Tongue (tissue), 2 donors: ENCODE measurements around the gene ELP4. TPM values are rescaled to one million over a fixed set of nuclear protein-coding genes. Genes with fewer than 3 reads are reported as not detected.

Source experiments
- DNase-seq: peaks from one replicate; pipeline ENCODE4 v3.0.0-alpha.2; 2015
- total RNA-seq: library from RNA; depleted of rRNA; stranded (reverse); fragments of >200 nt; gene quantifications from one replicate; pipeline ENCODE4 v1.2.3, GENCODE V29; 2014

ELP4 gene
- total RNA-seq, 1 donor from 2014 or later = 41.7 TPM

DNA sequence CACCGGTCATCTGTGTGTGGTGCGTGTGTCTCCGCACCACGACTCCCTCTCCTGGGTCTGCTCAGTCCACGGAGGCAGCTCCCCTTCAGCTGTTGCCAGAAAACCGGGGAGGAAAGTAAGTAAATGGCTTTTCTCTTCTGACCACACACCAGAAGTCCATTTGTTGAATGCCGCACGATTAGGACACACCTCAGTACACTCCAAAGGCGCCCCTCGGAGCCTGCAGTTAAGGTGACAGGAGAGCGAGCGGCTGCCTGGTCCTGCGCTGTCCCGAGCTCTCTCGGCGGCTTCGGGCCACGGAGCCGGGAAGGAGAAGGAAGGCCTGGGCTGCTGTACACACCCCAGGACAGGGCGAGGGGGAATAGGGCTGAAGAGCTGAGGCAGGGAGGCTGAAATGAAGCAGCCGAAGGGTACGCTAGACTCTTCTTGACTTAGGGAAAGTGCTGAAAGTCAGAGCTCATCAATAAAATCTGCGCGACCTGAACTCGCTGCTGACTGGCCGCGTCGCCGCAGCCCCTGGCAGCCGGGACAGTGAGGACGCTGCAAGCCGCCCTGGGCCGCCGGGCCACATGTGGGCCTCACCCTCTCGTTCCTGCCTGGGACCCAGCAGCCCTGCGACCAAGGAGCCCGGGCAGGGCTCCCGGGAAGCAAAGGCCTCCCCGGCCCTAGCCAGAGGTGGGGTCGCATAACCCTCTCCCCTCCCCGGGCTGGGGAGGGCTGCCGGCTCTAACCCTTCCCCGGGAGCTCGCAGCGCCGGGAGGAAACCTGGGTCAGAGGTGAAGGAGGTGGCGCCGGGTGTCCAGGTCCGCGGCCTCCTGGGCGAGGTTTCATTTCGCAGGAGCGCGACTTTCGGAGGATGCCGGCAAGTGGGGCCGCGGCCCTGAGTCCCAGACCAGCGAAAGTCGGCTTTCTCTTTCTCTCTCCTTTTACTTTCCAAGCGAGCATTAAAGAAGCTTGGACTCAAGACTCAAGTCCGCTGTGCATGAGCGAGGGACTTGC is 303.1 kb downstream of the ELP4 start:
- no peak for DNase-seq

DNA sequence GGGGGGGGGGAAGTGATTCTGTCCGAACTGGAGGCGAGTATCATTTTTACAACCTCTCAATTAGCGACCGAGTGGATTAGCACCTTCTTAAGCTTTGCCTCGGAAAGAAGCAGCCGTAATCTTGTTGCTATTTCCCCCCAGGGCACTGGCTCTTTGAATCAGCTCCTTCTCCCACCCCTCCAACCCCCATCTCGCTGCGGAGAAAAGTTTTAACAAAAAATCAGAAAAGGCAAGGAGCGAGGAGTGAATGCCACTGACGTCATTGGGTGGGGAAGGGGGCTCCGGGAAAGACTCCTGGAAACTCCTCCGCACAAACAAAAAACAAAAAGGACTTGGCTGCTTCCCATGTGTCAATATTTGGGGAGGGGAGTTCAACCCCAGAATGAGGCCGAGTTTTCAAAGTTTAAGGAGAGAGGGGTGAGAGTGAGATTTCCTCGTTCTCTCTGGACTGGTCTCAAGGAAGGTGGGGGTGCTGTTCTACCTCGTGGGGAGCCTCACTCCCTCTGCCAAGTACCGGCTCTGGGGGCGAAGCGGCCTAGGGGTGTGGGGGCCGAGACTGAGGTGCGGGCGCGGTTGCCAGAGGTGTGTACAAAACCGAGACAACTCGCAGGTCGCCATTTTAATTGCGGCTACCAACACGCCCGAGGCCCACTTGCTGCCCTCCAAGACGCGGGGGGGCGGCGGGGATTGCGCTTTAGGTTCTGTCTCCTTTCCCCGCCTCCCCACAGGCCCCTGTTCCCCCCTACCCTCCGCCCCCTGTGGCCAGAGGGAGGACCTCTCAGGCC is 304.0 kb downstream of the ELP4 start:
- DNase-seq = no peak

DNA sequence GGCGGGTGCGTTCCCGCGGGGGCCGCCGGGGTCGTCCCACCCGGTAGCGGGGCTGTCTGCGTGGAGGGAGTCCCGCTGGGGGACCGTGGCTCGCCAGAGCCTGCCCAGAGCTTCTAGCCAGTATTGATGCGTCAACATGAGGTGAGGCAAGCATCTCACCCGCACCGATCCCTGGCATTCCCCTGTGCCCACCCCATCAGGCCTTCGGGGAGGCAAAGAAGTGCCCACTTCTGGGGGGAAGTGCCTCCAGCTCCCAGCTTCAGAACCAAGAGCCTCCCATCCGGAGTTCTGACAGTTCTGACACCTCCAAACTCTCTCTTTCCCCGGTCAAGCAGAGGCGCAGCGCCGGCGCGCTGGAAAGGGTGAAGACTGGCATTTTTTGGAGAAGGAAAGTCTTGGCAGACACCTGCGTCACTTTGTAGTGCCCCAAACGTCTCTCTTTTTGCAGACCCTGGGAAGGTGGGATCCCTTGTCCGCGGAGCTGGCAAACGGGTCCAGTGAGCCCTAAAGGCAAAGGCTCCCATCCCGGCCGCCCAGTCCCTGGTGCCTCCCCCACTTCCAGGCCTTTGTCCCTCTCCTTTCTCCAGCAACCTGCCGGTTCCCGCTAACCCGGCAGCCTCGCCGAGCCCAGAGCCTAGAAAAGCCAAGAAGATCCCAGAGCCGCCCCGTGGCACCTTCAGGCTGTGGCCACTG is 304.8 kb downstream of the ELP4 start:
- DNase-seq = no peak

DNA sequence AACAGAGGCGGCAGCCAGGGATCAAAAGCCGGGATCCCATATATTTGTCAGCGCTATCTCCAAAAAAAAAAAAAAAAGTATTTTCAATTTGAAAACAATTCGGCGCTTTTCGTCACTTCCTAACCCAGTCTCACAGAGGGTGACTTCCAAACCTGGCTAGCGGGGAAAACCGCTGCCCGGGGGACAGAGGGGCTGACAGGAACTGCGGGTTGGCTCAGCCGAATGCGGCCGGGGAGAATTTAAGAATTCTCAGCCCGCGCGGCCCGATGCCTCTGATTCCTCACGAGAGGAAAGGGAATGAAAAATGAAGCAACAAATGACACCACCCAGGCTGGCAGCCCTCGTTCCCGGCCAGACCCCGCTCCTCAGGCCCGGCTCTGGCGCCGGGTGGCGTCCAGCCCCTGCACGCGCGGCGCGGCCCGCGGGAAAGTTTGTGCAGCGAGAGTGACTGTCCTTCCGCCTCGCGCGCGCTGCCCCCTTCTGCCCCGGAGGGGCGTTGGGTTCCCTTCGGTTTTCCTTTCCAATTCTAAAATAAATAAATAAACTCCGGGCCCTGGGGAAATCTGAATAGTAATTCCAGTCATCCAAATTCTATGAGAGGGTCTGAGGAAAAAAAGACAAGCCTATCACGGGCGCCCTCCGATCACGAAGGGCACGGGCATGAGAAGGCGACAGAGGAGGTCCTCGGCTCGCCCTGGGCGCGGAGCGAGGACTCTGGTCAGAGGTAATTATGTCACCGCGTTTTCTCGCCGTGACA is 306.3 kb downstream of the ELP4 start:
- no peak for DNase-seq

DNA sequence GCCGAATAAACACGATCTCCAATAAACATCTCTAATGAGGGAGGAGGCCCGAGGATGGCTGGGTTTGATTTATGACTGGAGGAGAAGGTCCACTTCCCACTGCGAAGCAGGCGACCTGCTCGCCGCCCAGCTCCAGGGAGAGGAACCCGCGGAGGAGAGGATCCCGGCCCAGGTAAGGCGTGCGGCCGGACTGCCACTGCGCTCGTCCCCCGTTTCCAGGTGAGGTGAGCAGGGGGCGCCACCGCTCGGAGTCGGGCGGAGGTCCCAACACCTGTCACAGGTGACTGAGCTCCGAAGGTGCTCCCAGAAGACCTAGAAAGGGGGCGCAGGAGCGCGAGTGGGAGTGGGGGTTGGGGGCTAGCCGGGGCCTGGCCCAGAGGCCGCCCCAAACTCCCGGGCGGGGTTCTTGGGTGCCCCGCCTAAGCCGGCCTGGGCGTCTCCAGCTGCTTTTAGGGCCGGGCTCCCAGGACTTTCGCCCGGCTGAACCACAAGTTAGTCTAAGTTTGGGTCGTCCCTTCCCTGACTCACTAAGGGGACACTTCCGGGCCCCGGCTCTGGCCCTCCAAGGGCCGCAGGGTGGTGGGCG is 307.0 kb downstream of the ELP4 start:
- no peak for DNase-seq

DNA sequence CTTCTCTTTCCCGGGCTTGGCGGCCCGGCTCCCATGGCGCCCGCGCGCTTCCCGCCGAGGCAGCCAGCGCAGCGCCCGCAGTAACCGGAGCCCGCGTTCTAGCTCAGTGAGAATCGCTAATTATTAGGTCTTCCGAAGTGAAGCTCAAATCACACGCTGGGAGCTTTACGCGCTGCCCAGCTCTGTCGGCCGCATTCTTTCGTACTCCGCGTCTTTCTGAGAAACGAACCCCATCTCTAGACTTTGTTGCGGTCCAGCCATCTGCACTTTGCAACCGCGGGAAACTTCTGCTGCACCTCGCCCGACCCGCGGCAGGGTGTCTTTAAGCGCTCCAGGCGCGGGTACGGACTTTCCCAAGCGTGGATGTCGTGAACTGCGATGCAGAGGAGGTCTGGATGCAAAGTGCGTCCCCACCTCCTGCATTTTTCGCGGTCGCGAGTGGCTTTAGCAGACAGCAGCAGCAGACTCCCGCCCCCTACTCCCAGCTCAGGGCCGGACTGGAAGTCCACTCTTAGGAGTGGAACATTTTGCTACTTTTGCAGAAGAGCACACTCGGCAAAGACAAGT is 307.6 kb downstream of the ELP4 start:
- no peak for DNase-seq

DNA sequence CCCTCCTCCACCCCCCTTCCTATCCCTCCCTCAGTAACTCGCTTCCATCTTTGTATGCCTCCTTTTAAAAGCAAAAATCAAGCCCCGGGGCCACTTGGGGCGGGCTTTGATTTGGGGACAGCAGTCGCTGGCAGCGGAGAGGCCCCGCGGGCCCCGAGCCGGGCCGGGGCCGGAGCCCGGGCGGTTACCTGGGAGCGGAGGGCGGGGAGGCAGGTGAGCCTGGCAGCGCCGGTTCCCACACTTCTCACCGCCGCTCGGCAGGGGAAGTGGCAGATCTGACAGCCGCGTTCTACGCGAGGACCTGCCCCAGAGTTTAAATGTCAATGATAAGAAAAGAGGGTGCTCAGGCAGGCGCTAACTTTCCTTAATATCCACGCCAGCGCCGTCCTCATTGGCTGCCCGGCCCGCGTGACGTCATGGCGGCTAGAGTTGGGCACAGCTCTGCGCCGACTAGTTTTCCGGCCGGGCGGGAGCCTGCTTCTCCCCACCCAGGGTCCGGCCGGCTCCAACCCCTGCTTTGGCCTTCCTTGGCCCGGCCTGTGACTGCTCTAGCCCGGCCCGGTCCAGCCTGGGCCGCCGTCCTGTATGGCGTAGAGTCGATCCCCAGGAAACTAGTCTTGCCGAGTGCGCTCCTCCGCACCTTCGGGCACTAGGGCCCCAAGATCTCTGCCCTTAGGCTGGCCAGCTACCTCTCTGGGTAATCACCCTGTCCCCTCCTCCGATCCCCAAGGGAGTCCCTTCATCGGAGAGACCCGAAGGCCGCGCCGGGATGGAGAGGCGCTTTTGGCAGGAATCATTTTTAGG is 308.3 kb downstream of the ELP4 start:
- DNase-seq = no peak

DNA sequence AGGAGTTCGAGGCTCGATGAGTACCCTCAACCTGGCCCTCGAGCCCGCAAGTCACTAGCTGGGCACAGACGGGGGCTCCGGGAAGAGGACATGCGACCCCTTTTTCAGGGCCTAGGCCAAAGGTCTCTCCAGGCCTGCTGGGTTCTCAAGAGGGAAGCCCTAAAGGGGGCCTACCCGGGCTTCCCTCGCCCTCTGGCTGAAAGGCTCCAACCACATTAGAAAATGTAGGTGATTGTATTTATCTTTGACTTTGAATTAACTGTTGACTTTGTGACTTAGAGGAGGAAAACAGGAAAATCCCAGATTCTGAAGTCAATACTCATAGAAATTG is 308.8 kb downstream of the ELP4 start:
- no peak for DNase-seq

DNA sequence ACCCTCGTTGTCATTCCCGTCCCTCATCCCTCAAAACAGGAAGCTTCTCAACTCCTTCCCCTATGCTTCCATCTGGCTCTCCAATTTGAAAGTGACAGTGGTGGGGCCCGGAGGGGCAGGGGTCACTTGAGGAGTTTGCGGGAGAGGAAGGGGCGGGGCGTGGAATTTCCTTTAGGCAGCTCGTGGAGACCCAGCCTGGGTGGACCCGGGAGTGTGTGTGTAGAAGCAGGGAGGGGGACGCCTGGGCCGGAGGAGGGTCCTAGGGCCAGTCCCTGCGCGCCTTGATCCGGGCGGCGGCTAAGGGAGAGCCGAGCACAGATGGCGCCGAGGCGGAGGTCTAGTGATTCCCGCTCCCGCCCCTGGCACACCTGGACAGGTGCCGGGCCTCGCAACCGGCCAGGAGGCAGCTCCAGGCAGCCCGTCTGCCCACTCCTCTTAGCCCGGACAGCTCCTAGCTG is 309.3 kb downstream of the ELP4 start:
- no peak for DNase-seq

DNA sequence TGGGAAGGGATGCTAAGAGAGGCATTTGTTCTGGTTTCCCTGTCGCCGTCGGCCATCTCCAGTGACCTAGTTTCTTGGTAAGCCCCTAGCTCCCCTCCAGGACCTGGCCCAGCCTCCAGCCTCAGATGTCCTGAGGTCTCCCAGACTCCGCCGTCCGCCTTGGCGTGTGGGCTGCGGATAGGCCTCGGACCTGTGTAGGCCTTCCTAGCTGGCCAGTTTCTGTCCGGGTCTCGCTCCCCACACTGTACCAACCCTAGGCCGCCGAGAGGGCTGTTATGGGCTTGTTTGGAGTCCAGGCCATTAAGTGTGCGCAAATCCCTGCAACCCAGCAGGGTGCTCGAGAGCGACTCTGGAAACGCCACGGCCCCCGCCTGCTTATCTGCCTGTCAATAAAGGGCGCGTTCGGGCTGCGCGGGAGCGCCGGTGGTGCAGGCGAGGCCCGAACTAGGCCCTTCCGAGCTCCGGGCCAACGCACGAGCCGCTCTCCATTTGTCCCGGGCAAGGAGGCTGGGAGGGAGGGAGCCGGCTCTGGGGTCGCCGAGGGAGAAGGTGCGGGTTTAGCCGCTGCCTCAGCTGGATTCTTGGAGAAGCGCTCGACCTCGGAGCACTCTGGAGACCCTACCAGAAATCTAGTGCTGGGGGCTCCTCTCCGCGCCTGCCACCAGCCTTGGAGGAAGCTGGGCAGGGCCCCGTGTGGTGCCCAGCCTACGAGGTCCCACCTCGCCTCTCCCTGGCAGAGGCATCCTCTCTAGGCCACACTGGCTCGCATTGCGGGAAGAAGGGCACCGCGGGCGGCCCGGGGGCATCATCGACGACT is 310.3 kb downstream of the ELP4 start:
- no peak for DNase-seq

DNA sequence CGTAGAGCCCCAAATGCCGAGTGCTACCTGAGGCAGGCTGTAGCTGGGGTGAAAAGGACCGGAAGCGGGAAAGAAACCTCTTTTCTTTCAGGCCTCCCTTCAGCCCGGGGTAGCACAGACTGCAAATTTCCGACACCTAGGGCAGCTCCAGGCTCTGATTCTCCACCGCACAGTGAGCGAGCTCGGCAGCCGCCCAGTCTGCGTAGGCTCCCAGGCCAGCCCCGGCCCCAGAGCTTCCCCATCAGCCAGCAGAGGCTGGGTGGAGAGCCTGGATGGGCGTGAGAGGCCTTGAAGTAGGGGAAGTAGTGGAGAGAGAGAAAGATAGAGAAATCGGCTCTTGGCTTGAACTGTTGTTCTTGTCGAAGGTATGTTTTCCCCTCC is 310.9 kb downstream of the ELP4 start:
- DNase-seq = no peak

DNA sequence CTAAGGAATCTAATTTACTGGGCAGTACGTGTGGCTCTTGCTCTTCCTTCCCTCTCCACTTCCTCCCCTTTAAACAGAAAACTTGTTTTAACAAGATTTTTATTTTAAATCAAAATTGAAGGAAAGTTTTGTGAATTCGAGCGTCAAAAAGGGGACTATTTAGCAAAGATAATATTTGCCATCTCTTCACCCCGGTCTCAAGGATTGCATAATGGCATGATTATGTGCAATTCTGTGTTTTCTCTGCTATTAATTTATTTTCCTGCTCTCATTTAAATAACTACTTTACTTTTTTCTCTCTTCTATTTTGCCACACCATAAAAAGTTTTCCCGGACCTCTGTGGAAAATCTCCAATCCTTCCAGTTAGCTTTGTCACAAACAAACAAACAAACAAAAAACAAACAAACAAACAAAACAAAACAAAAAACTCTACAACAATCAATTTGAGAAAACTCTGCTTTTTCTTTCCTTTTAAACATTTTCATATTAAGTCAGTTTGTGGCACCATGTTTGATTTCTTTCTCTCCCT is 311.7 kb downstream of the ELP4 start:
- no peak for DNase-seq

DNA sequence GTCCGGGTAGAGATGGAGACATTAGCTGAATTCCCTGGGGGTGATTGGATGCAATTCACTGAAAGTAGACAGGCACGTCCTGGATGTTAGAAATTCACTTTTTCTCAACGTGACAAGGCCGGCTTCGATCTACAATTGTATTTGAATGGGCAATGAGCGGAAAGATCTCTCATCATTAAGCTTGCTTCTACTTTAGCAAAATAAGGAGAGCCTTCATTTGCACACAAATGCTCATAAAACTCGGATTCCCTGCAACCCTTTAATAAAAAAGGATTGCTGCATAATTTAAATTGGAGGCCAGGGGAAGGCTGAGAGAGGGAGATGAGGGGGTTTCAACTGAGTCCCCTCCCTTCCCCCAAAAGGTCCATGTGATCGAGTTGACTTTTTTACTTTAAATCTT is 312.2 kb downstream of the ELP4 start:
- no peak for DNase-seq

DNA sequence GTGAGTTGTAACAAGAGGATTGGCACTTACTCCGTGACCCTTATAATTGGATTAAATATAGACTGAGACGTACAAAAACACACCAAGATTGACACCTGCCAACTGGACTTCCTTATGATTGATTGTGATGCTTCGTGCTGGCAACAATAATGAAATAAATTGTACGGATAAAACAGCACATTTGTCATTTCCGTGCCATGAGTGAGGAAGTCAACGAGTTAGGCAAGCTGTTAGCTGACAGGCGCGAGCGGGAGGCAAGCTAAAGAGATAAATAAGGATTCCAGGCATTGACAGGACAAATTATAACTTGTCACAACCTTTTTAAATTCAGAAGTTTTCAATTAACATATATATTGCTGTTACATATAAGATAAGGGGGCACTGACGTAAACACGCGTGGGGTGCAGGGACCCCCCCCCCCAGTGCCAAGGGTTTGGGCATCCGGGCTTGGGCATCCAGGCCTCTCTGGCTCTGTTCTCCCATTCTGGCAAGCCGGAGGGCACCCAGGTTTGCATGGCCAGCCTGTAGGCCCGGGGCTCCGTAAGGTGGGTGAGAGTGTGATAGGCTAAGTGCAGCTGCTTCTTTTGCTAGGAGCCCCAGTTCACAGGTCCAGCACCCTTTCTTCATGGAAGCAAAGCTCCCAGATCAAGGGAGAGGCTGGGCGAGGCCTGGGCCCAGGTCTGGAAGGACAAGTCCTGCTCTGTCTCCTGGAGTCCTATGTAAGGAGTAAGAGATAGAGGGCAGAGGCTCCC is 312.8 kb downstream of the ELP4 start:
- no peak for DNase-seq

DNA sequence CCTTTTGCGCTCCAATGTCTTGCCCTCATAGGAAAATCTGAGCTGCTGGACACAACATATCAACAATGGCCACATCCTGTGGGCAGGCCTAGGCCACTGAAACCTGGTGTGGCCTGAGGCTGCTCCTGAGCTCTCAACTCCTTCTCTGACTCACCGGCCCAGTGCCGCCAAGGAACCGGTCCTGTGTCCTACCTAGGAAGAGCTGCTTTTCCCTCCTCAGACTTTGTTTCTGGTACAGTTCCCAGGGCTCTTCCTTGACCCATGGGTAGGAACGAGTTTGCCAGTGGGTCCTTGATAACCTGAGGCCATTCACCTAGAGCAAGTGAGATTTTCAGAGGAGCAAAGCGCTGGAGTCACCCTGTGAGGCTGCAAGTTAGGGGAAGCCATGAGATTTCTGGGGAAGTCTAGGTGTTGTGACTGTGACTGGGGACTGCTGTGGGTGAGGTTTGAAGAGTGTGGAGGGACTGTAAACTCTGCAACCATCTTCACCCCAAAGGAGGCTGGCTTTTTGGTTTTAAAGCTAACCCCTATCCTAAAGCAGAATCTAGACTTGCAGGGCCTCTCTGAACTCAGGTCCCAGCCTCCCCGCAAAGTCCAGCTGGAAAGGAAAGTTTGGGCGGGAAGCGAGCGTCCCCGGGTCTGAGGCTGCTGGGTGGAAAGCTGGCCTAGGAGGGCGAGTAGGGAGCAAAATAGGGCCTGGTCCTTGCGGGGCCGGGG is 313.5 kb downstream of the ELP4 start:
- DNase-seq = no peak

DNA sequence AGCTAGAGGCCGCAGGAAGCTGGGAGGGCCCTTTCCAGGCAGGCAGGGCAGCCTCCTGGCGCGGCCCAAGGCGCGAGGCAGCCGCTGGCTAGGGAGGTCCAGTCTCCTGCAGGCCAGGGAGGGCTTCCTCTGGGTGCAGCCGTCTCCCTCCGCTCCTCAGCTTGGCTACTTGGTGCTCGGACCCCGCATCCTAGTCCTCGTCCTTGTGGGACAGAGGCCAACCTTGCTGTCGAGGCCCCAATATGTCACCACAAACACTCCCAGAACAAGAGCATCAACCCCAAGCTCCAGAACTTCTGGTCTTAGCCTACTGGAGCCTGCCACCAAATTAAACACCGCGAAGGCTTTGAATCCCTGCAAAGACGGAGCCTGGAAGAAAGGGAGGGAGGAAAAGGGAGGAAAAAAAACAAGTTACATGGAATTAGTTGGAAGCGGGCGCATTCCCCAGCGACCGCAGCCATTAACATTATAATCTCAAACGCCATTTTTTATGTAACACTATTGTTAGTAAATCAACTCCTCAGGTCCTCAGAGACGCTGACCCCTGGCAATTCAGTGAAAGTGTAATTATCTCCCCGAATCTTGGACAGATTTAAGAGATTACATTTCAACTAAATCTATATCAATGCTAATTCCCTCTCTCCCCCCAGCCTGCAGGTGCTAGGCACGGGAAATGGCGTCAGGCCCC is 314.2 kb downstream of the ELP4 start:
- DNase-seq = no peak

DNA sequence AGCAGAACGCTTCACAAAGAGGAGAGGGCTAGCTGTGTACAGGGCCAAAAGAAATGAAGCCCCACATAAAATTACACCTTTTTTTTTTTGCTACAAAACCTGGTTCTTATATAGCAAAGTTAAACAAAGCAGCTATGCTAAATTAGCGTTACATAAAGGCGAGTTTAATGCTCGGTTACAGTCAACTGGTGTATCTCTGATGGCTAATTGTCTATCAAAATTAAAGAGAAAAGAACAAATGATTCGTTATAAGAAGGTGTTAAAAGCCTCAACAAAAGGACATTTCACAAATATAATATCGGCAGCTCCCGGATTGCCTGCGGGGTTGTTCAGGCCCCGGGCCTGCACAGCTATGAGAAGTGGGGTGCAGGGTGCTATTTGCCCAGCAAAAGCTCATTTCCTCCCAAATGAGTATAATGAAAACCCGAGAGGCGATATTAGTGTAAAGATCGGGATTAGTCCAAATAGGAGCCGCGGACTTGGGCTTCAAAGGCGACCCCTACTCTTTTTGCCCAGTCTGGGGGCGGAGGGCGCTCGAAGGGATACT is 314.8 kb downstream of the ELP4 start:
- no peak for DNase-seq
